HepG2 (cell line): Measurements from ENCODE around the gene PRKCG. TPM values are rescaled to one million over a fixed set of nuclear protein-coding genes. Genes with fewer than 3 reads are reported as not detected.

Experiments used
- ATAC-seq: fragments of 200-7000 bp; cut with Tn5 transposase; 3 replicates; pipeline ENCODE4 v1.9.1; 2020; ENCODE audit warnings: mild to moderate bottlenecking, moderate library complexity
- BruUV-seq: library from RNA; stranded (reverse); fragments of 400-500 nt; replicated peaks from 2 replicates; lab custom pipeline; 2021; lab: Mats Ljungman, UMichigan
- CTCF ChIA-PET: fragments of 300-600 bp; formaldehyde crosslinking; extraction: SDS; loops from one replicate; lab custom pipeline; 2021; ENCODE audit warnings: low total read pairs, inconsistent platforms, low intra/inter-chr PET ratio; lab: Yijun Ruan, JAX
- POLR2A ChIA-PET: fragments of 350-600 bp; sonication (Branson Sonifier 250); formaldehyde crosslinking; loops from one replicate; lab custom pipeline; 2020; ENCODE audit warnings: antibody characterized with exemption, inconsistent platforms; lab: Yijun Ruan, JAX
- DNase-seq: peaks from one replicate; pipeline ENCODE4 v3.0.0-alpha.2; 2015; ENCODE audit warnings: low spot score
- FAIRE-seq: peaks from 3 replicates; lab custom pipeline; 2011; peaks lifted over from hg19 to GRCh38; lab: Jason Lieb, UNC
- H2AFZ ChIP-seq: one replicate; pipeline ENCODE4 v1.6.1; 2011; ENCODE audit warnings: low read length, inconsistent platforms
- H3K27ac ChIP-seq: fragments of 300-600 bp; 3 replicates; pipeline ENCODE4 v1.8.0; 2011; ENCODE audit warnings: mixed run types, mild to moderate bottlenecking, mixed read lengths, low read length, inconsistent platforms; ENCODE audit not compliant: insufficient read depth; ENCODE audit errors: extremely low read length
- H3K27me3 ChIP-seq, 2 experiments: fragments of 200-600 bp in 1 of 2; 2 replicates in 1 of 2; 3 replicates in 1 of 2; pipeline versions ENCODE4 v1.6.0 to v1.8.0; 2011; ENCODE audit warnings: low read length in 2 of 2, mild to moderate bottlenecking in 2 of 2, moderate library complexity in 2 of 2, inconsistent platforms in 1 of 2; ENCODE audit not compliant: insufficient read depth in 2 of 2, control insufficient read depth in 1 of 2
- H3K36me3 ChIP-seq, 2 experiments: fragments of 200-600 bp in 1 of 2; replicated peaks in 1 of 2; 2 replicates in 1 of 2; 3 replicates in 1 of 2; pipeline versions ENCODE4 v1.5.1 to v1.8.0; 2011; ENCODE audit warnings: low read length in 2 of 2, inconsistent platforms in 1 of 2; ENCODE audit not compliant: insufficient read depth in 2 of 2, control insufficient read depth in 1 of 2
- H3K4me1 ChIP-seq: 2 replicates; pipeline ENCODE4 v1.5.1; 2012; ENCODE audit warnings: low read length, inconsistent platforms; ENCODE audit not compliant: insufficient read depth
- H3K4me2 ChIP-seq: 2 replicates; pipeline ENCODE4 v1.6.0; 2011; ENCODE audit warnings: low read depth, low read length, inconsistent platforms
- H3K4me3 ChIP-seq, 3 experiments: fragments of 200-600 bp in 1 of 3; sonication (generic), shearing (Covaris generic) in 1 of 3; replicated peaks in 1 of 3; 2 replicates each; pipeline ENCODE4 v1.5.1; 2011 to 2016; ENCODE audit warnings: low read length in 3 of 3, inconsistent platforms in 2 of 3, low read depth in 2 of 3, mild to moderate bottlenecking in 2 of 3, control low read depth in 1 of 3, mixed read lengths in 1 of 3; ENCODE audit not compliant: insufficient read depth in 1 of 3
- H3K79me2 ChIP-seq: one replicate; pipeline ENCODE4 v1.6.1; 2011; ENCODE audit warnings: low read length, inconsistent platforms; ENCODE audit not compliant: insufficient read depth
- H3K9ac ChIP-seq: 2 replicates; pipeline ENCODE4 v1.6.0; 2011; ENCODE audit warnings: mild to moderate bottlenecking, low read depth, low read length, inconsistent platforms; ENCODE audit not compliant: insufficient read depth
- H3K9me3 ChIP-seq: 2 replicates; pipeline ENCODE4 v1.5.1; 2012; ENCODE audit warnings: mild to moderate bottlenecking, low read length
- H4K20me1 ChIP-seq: 2 replicates; pipeline ENCODE4 v1.6.0; 2011; ENCODE audit warnings: inconsistent platforms, mild to moderate bottlenecking, low read length, moderate library complexity; ENCODE audit not compliant: insufficient read depth
- CREM ChIP-seq, 2 experiments: sonication (generic) in 1 of 2; formaldehyde crosslinking in 1 of 2; IDR thresholded peaks; 2 replicates each; pipeline versions ENCODE4 v1.4.0 to v1.6.1; 2016 to 2020; ENCODE audit warnings: antibody characterized with exemption in 1 of 2, mild to moderate bottlenecking in 1 of 2, missing genetic modification reagents in 1 of 2
- FOXA3 ChIP-seq: IDR thresholded peaks from 2 replicates; pipeline ENCODE4 v1.6.1; 2016; ENCODE audit warnings: missing genetic modification reagents, missing compliant biosample characterization
- GABPA ChIP-seq, 2 experiments: IDR thresholded peaks; 2 replicates each; pipeline ENCODE4 v1.6.1; 2011 to 2016; ENCODE audit warnings: low read depth in 2 of 2, low read length in 1 of 2, missing biosample characterization in 1 of 2, missing genetic modification characterization in 1 of 2
- GABPB1 ChIP-seq: IDR thresholded peaks from 2 replicates; pipeline ENCODE4 v1.6.1; 2016; ENCODE audit warnings: mild to moderate bottlenecking, missing genetic modification reagents, moderate library complexity, missing compliant biosample characterization
- HCFC1 ChIP-seq: fragments of 150-350 bp; IDR thresholded peaks from 2 replicates; pipeline ENCODE4 v1.6.1; 2014; ENCODE audit warnings: low read depth, low read length
- HNF1B ChIP-seq: sonication (generic); formaldehyde crosslinking; IDR thresholded peaks from 2 replicates; pipeline ENCODE4 v1.5.1; 2020; ENCODE audit warnings: mild to moderate bottlenecking, moderate library complexity, missing genetic modification reagents
- SUZ12 ChIP-seq: fragments of 150-350 bp; IDR thresholded peaks from 2 replicates; pipeline ENCODE4 v1.6.1; 2014; ENCODE audit warnings: low read depth, low read length
- THAP11 ChIP-seq: IDR thresholded peaks from 2 replicates; pipeline ENCODE4 v1.6.1; 2016; ENCODE audit warnings: missing biosample characterization, missing genetic modification reagents
- ZFP91 ChIP-seq: sonication (generic); formaldehyde crosslinking; IDR thresholded peaks from 2 replicates; pipeline ENCODE4 v1.9.0; 2022; ENCODE audit warnings: missing genetic modification reagents, mild to moderate bottlenecking, borderline replicate concordance
- ZFY ChIP-seq: sonication (generic); formaldehyde crosslinking; IDR thresholded peaks from 2 replicates; pipeline ENCODE4 v1.4.0; 2020; ENCODE audit warnings: missing genetic modification reagents
- ZNF143 ChIP-seq: sonication (generic); formaldehyde crosslinking; IDR thresholded peaks from 2 replicates; pipeline ENCODE4 v1.4.0; 2020; ENCODE audit warnings: missing genetic modification reagents
- ZNF543 ChIP-seq: sonication (generic); formaldehyde crosslinking; IDR thresholded peaks from 2 replicates; pipeline ENCODE4 v1.4.0; 2020; ENCODE audit warnings: mild to moderate bottlenecking, missing genetic modification reagents
- ZNF574 ChIP-seq: sonication (generic); formaldehyde crosslinking; IDR thresholded peaks from 2 replicates; pipeline ENCODE4 v1.4.0; 2020; ENCODE audit warnings: missing genetic modification reagents
- ZNF597 ChIP-seq: sonication (generic); formaldehyde crosslinking; IDR thresholded peaks from 2 replicates; pipeline ENCODE4 v1.5.0; 2020; ENCODE audit warnings: missing genetic modification reagents
- WGBS: methylation state at CpG from one replicate; pipeline ENCODE4 v1.1.6; 2017; ENCODE audit warnings: low lambda C conversion rate; 5-methylcytosine and 5-hydroxymethylcytosine counted together
- in situ Hi-C: cut with HindIII; loops from 2 replicates; pipeline ENCODE4 v1.10.0; 2017; ENCODE audit warnings: low pct_unique_long_range_greater_than_20kb; ENCODE audit not compliant: extremely low pct_ligation_motif_present
- intact Hi-C: fragments of 100-400 bp; cut with micrococcal nuclease; formaldehyde crosslinking; loops from one replicate; pipeline ENCODE4 v1.10.0; 2022; ENCODE audit not compliant: unreplicated experiment
- polyA plus RNA-seq, 8 experiments: library from polyadenylated mRNA; depleted of rRNA in 3 of 8; stranded (reverse) in 7 of 8; unstranded in 1 of 8; fragments of >200 nt; fragmentation: Illumina TruSeq in 4 of 8; extraction: Trizol in 4 of 8; gene quantifications; 2 replicates each; pipeline versions ENCODE4 v1.2.1 to v1.2.3, GENCODE V29; 2011 to 2016; ENCODE audit warnings: low read depth in 4 of 8, missing spikeins in 1 of 8, mixed read lengths in 1 of 8; ENCODE audit not compliant: insufficient read depth in 1 of 8
- total RNA-seq, 5 experiments: library from RNA; depleted of rRNA; stranded (reverse); fragments of >200 nt; fragmentation: Illumina TruSeq; extraction: Trizol; gene quantifications; 2 replicates each; pipeline ENCODE4 v1.2.3, GENCODE V29; 2016; ENCODE audit warnings: low read depth in 1 of 5

The PRKCG gene
- total and polyA plus RNA-seq, 2 of the 13 experiments (the other 11 are each of a cell fraction or from before 2014, with no cell fraction given) = 0.02 to 0.03 TPM

GRCh38 chr19:53908106-53908934, 26.3 kb downstream of the PRKCG start:
- Histone ChIP-seq H4K20me1 (peaks cover 7% of the 10 kb centered on the region; the same call in 1 of the 2 replicates), H3K9ac (no peak overlapping the region), H2AFZ (no peak overlapping the region), H3K4me3 (no peak overlapping the region; a peak in 1 of 6 replicates), H3K27me3 (peaks cover 13 to 45% of the 10 kb centered on the region in 2 experiments), H3K27ac (no peak overlapping the region), H3K79me2 (no peaks in the 10 kb centered on the region), H3K4me1 (no peaks in the 10 kb centered on the region), H3K36me3 (no peaks in the 10 kb centered on the region), H3K4me2 (no peak overlapping the region), H3K9me3 (no peaks in the 10 kb centered on the region)
- TF ChIP-seq CREM (IDR thresholded peaks at IDR 0.05) (peak; percentile 49; the same call in 1 of the 2 replicates), CREM (CRISPR knock-in tag; IDR thresholded peaks at IDR 0.05) (no peak), ZNF143 (CRISPR knock-in tag) (peak; percentile 94), THAP11 (CRISPR knock-in tag) (peak; percentile 97), GABPA (IDR thresholded peaks at IDR 0.05; ENCODE audit: low read depth, low read length) (no peak), GABPA (CRISPR knock-in tag; IDR thresholded peaks at IDR 0.05; ENCODE audit: low read depth) (peak; percentile 43; the same call in 1 of the 2 replicates), GABPB1 (CRISPR knock-in tag) (peak; percentile 56), FOXA3 (CRISPR knock-in tag) (no peak), HNF1B (CRISPR knock-in tag) (no peak), HCFC1 (peak; percentile 85), ZNF574 (peak; percentile 49; the same call in 1 of the 2 replicates), ZNF543 (CRISPR knock-in tag) (no peak), ZFP91 (CRISPR knock-in tag) (peak; percentile 42; the same call in 1 of the 2 replicates), SUZ12 (peak; percentile 73), ZNF597 (CRISPR knock-in tag) (0 out of 2 replicates have a peak, but pooled peaks have one; percentile 66), ZFY (CRISPR knock-in tag) (0 out of 2 replicates have a peak, but pooled peaks have one; percentile 22)
- ATAC-seq (peak; percentile 75), DNase-seq (no peak), FAIRE-seq (no peak)
- in situ Hi-C loops (loop anchor here (10.0 kb wide), 1 partner anchor 116 kb away; no protein-coding TSS in a partner anchor), intact Hi-C loops (loop anchor here (5.0 kb wide), 1 partner anchor 114 kb away; no protein-coding TSS in a partner anchor)
- ChIA-PET POLR2A (no interaction called here), CTCF (no interaction called here)
- WGBS = 22% methylated on average over 15 of the region's 51 CpGs
- BruUV-seq = no TSS peak
